H1 (cell line): ENCODE data around the gene EPHB3. TPM values are rescaled to one million over a fixed set of nuclear protein-coding genes. Genes with fewer than 3 reads are reported as not detected.

Experiments used
- CTCF ChIA-PET: fragments of 300-600 bp; sonication (Branson Sonifier 250); formaldehyde crosslinking; loops from one replicate; lab custom pipeline; 2021; ENCODE audit not compliant: partially characterized antibody; lab: Charles Lee
- POLR2A ChIA-PET: fragments of 300-600 bp; sonication (Branson Sonifier 250); formaldehyde crosslinking; loops from one replicate; lab custom pipeline; 2021; ENCODE audit warnings: inconsistent platforms; ENCODE audit not compliant: partially characterized antibody; lab: Charles Lee
- DNase-seq, 2 experiments: peaks; one replicate each; pipeline versions ENCODE4 v3.0.0 to v3.0.0-alpha.2; 2010 to 2022; ENCODE audit warnings: low spot score in 2 of 2, low read depth in 1 of 2, mixed read lengths in 1 of 2
- FAIRE-seq: peaks from 2 replicates; lab custom pipeline; 2011; peaks lifted over from hg19 to GRCh38; lab: Jason Lieb, UNC
- H2AFZ ChIP-seq: 2 replicates; pipeline ENCODE4 v1.8.1; 2012; ENCODE audit warnings: low read length, inconsistent platforms
- H2AK5ac ChIP-seq: 2 replicates; pipeline ENCODE4 v1.6.1; 2013; ENCODE audit warnings: low read depth, low read length
- H2BK120ac ChIP-seq: replicated peaks from 2 replicates; pipeline ENCODE3; 2013; ENCODE audit warnings: low read depth, low read length, inconsistent platforms
- H2BK12ac ChIP-seq: 2 replicates; pipeline ENCODE4 v1.6.1; 2013; ENCODE audit warnings: low read depth, low read length
- H2BK15ac ChIP-seq: 2 replicates; pipeline ENCODE4 v1.6.1; 2013; ENCODE audit warnings: low read length
- H2BK20ac ChIP-seq: 2 replicates; pipeline ENCODE4 v1.6.1; 2013; ENCODE audit warnings: low read length
- H2BK5ac ChIP-seq: 2 replicates; pipeline ENCODE4 v1.6.1; 2013; ENCODE audit warnings: low read depth, low read length
- H3K14ac ChIP-seq: 2 replicates; pipeline ENCODE4 v1.6.1; 2013; ENCODE audit warnings: inconsistent platforms; ENCODE audit not compliant: insufficient read length
- H3K18ac ChIP-seq: 2 replicates; pipeline ENCODE4 v1.6.1; 2013; ENCODE audit warnings: low read length; ENCODE audit errors: extremely low read depth
- H3K23ac ChIP-seq: 2 replicates; pipeline ENCODE4 v1.6.1; 2013; ENCODE audit warnings: inconsistent platforms; ENCODE audit not compliant: insufficient read length
- H3K23me2 ChIP-seq: 2 replicates; pipeline ENCODE4 v1.6.1; 2013; ENCODE audit warnings: low read depth, low read length
- H3K27ac ChIP-seq: 2 replicates; pipeline ENCODE4 v1.6.1; 2011; ENCODE audit warnings: low read depth, low read length, inconsistent platforms
- H3K27me3 ChIP-seq, 4 experiments: replicated peaks in 1 of 4; 1 replicate in 1 of 4; 2 replicates in 3 of 4; pipeline versions ENCODE4 v1.6.1 to v1.8.1; 2011 to 2013; ENCODE audit warnings: low read length in 3 of 4, mild to moderate bottlenecking in 3 of 4, inconsistent platforms in 2 of 4, mixed read lengths in 2 of 4, moderate library complexity in 1 of 4; ENCODE audit not compliant: control insufficient read depth in 3 of 4, insufficient read depth in 3 of 4; ENCODE audit errors: extremely low read depth in 1 of 4
- H3K36me3 ChIP-seq, 4 experiments: 2 replicates each; pipeline versions ENCODE4 v1.6.1 to v1.8.1; 2011 to 2013; ENCODE audit warnings: mild to moderate bottlenecking in 4 of 4, low read length in 3 of 4, moderate library complexity in 2 of 4, control low read depth in 1 of 4, inconsistent platforms in 1 of 4; ENCODE audit not compliant: insufficient read depth in 4 of 4, control insufficient read depth in 2 of 4
- H3K4ac ChIP-seq: replicated peaks from 2 replicates; pipeline ENCODE3; 2013; ENCODE audit warnings: low read length, low read depth, mixed read lengths, inconsistent platforms; ENCODE audit not compliant: insufficient read length
- H3K4me1 ChIP-seq, 4 experiments: replicated peaks in 1 of 4; 1 replicate in 1 of 4; 2 replicates in 3 of 4; pipeline versions ENCODE4 v1.6.1 to v1.8.1; 2011 to 2013; ENCODE audit warnings: low read length in 3 of 4, inconsistent platforms in 2 of 4, mixed read lengths in 1 of 4; ENCODE audit not compliant: insufficient read depth in 4 of 4, control insufficient read depth in 3 of 4
- H3K4me2 ChIP-seq, 2 experiments: 2 replicates each; pipeline versions ENCODE4 v1.6.1 to v1.8.1; 2011 to 2013; ENCODE audit warnings: low read depth in 2 of 2, low read length in 2 of 2, control low read depth in 1 of 2, inconsistent platforms in 1 of 2, mild to moderate bottlenecking in 1 of 2; ENCODE audit not compliant: insufficient read depth in 1 of 2
- H3K4me3 ChIP-seq, 4 experiments: fragments of 200-600, 300-600 bp in 1 of 4; sonication (generic), shearing (Covaris generic), sonication (Bioruptor Twin) in 1 of 4; 2 replicates each; pipeline versions ENCODE4 v1.5.1 to v1.8.1; 2011 to 2016; ENCODE audit warnings: low read length in 4 of 4, low read depth in 3 of 4, control low read depth in 2 of 4, inconsistent platforms in 2 of 4, mild to moderate bottlenecking in 2 of 4, mixed read lengths in 1 of 4, moderate library complexity in 1 of 4; ENCODE audit not compliant: insufficient read depth in 2 of 4; ENCODE audit errors: extremely low read depth in 1 of 4
- H3K56ac ChIP-seq: replicated peaks from 2 replicates; pipeline ENCODE3; 2013; ENCODE audit warnings: low read depth, mild to moderate bottlenecking, mixed read lengths, low read length, inconsistent platforms; ENCODE audit not compliant: insufficient read length
- H3K79me1 ChIP-seq: 2 replicates; pipeline ENCODE4 v1.6.1; 2013; ENCODE audit warnings: low read depth, low read length, control low read depth
- H3K79me2 ChIP-seq, 2 experiments: 2 replicates each; pipeline versions ENCODE4 v1.6.1 to v1.8.1; 2012 to 2013; ENCODE audit warnings: low read length in 2 of 2, mild to moderate bottlenecking in 2 of 2, inconsistent platforms in 1 of 2; ENCODE audit not compliant: insufficient read depth in 2 of 2, control insufficient read depth in 1 of 2
- H3K9ac ChIP-seq, 4 experiments: replicated peaks in 1 of 4; 1 replicate in 1 of 4; 2 replicates in 3 of 4; pipeline versions ENCODE4 v1.6.1 to v1.8.1; 2011 to 2013; ENCODE audit warnings: low read depth in 3 of 4, low read length in 3 of 4, control low read depth in 2 of 4, mild to moderate bottlenecking in 2 of 4, moderate library complexity in 2 of 4, inconsistent platforms in 1 of 4; ENCODE audit errors: extremely low read depth in 1 of 4
- H3K9me3 ChIP-seq, 2 experiments: 2 replicates each; pipeline versions ENCODE4 v1.6.1 to v1.8.1; 2012 to 2013; ENCODE audit warnings: mild to moderate bottlenecking in 2 of 2, moderate library complexity in 2 of 2, control low read depth in 1 of 2, inconsistent platforms in 1 of 2, low read depth in 1 of 2, low read length in 1 of 2, mixed read lengths in 1 of 2; ENCODE audit not compliant: insufficient read depth in 2 of 2
- H4K20me1 ChIP-seq, 2 experiments: replicated peaks in 1 of 2; 2 replicates each; pipeline versions ENCODE3 to v1.8.1; 2011 to 2013; ENCODE audit warnings: inconsistent platforms in 2 of 2, low read length in 2 of 2, mild to moderate bottlenecking in 1 of 2; ENCODE audit not compliant: insufficient read depth in 2 of 2, control insufficient read depth in 1 of 2
- H4K5ac ChIP-seq: 2 replicates; pipeline ENCODE4 v1.6.1; 2013; ENCODE audit warnings: low read length, low read depth, mixed read lengths, inconsistent platforms; ENCODE audit not compliant: insufficient read length
- H4K8ac ChIP-seq: 2 replicates; pipeline ENCODE4 v1.8.0; 2013; ENCODE audit warnings: mild to moderate bottlenecking, moderate library complexity, low read length, inconsistent platforms; ENCODE audit not compliant: insufficient read depth; ENCODE audit errors: extremely low read depth
- H4K91ac ChIP-seq: replicated peaks from 2 replicates; pipeline ENCODE3; 2013; ENCODE audit warnings: low read length, mixed read lengths, inconsistent platforms; ENCODE audit not compliant: insufficient read length
- CTCF ChIP-seq, 3 experiments: IDR thresholded peaks; 1 replicate in 2 of 3; 2 replicates in 1 of 3; pipeline versions ENCODE4 v1.5.1 to v1.6.1; 2011; ENCODE audit warnings: low read length in 3 of 3, mild to moderate bottlenecking in 3 of 3, inconsistent platforms in 2 of 3, low read depth in 1 of 3, moderate library complexity in 1 of 3; ENCODE audit not compliant: insufficient read depth in 1 of 3; ENCODE audit errors: control extremely low read depth in 1 of 3
- WGBS, 2 experiments: shearing (Covaris generic) in 1 of 2; methylation state at CpG; one replicate each; pipeline versions ENCODE4 v1.1.6 to v1.1.7; 2013 to 2015; ENCODE audit warnings: low lambda C conversion rate in 2 of 2, mixed read lengths in 2 of 2, inconsistent platforms in 1 of 2, low coverage in 1 of 2, missing lambda C conversion rate in 1 of 2; ENCODE audit not compliant: insufficient replicate concordance in 2 of 2, insufficient coverage in 1 of 2, insufficient read length in 1 of 2; ENCODE audit errors: extremely low coverage in 1 of 2, missing lambda C conversion rate in 1 of 2; 5-methylcytosine and 5-hydroxymethylcytosine counted together
- polyA plus RNA-seq, 7 experiments: library from polyadenylated mRNA; depleted of rRNA in 3 of 7; stranded (reverse) in 5 of 7; unstranded in 2 of 7; fragments of >200 nt in 5 of 7; fragments of 200-250 nt in 2 of 7; gene quantifications; 1 replicate in 5 of 7; 2 replicates in 1 of 7; 4 replicates in 1 of 7; pipeline versions ENCODE4 v1.2.1 to v1.2.3, GENCODE V29; 2011 to 2013; ENCODE audit warnings: missing spikeins in 2 of 7, mixed read lengths in 2 of 7
- total RNA-seq: library from RNA; stranded (reverse); fragmentation: NEBNext Ultra II Directional; extraction: Animal tissue kit (Norgen Biotek cat#: 25700); gene quantifications from 2 replicates; pipeline ENCODE4 v1.2.1, GENCODE V29; 2021

EPHB3 gene
- total and polyA plus RNA-seq, 2 of the 8 experiments (the other 6 are each of a cell fraction or from before 2014, with no cell fraction given) = 0.41 to 0.91 TPM

DNA sequence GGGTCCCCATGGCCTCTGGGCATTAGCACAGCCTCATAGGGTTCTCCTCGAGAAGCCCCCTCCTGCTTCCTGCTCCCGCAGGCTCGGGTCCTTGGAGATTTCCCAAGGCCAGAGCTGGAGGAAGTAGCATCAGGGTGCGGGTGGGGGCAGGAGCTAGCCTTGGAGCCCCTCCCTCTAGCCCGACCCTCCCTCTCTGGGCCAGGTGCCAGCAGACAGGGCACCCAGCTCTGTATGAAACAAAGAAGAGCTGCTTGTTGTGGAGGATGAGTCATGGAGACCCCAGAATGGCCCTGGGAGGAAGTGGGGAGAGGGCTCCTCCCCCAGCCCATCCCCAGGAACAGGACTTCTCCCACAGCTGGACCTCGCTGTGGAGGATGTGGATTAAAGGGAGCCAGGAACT lies 29.2 kb downstream of the EPHB3 start:
- Histone ChIP-seq H4K20me1 (no peaks in the 10 kb centered on the region), H3K9me3 (no peaks in the 10 kb centered on the region), H3K79me1 (no peaks in the 10 kb centered on the region), H4K8ac (no peak overlapping the region), H3K14ac (no peak overlapping the region), H4K5ac (no peak overlapping the region), H3K23me2 (peaks cover 6% of the 10 kb centered on the region; the same call in 1 of the 2 replicates), H3K9ac (no peak overlapping the region), H2BK12ac (no peak overlapping the region), H2BK15ac (no peak overlapping the region), H2BK5ac (no peak overlapping the region), H3K4me1 (peaks cover 2 to 35% (median 9%) of the 10 kb centered on the region in 4 experiments), H3K18ac (no peak overlapping the region), H3K23ac (no peak overlapping the region), H2BK20ac (no peak overlapping the region), H2AFZ (no peak overlapping the region), H3K79me2 (no peaks in the 10 kb centered on the region), H4K91ac (no peak overlapping the region), H3K4ac (no peak overlapping the region), H3K4me2 (no peak overlapping the region), H3K27ac (no peak overlapping the region), H3K36me3 (no peaks in the 10 kb centered on the region), H3K56ac (no peak overlapping the region), H2AK5ac (no peak overlapping the region), H3K4me3 (no peak overlapping the region), H3K27me3 (peaks cover 0 to 29% (median 24%) of the 10 kb centered on the region in 4 experiments; a peak in 6 of 7 replicates), H2BK120ac (no peak overlapping the region)
- DNase-seq = no peak
- FAIRE-seq = no peak
- no peak for TF ChIP-seq CTCF (IDR thresholded peaks at IDR 0.05; ENCODE audit: control extremely low read depth in 1 of 3, insufficient read depth in 1 of 3, low read depth in 1 of 3, low read length in 3 of 3)
- CTCF ChIA-PET = interaction anchor here (0.7 to 4.1 kb wide), 8 partner anchors 7 to 160 kb away, joined by 3 to 22 read pairs (median 4); partner anchors contain the start of gene EPHB3
- POLR2A ChIA-PET = interaction anchor here (3.0 kb wide), 1 partner anchor 11 kb away, joined by 19 read pairs; no protein-coding TSS in a partner anchor
- 71% methylated on average over 6 of the region's 6 CpGs; no CpG with 5 or more reads in 1 of the 2 experiments for WGBS, 2 experiments
